Liver (tissue), 9 donors: Measurements from ENCODE around the gene CAMK1D. TPM values are rescaled to one million over a fixed set of nuclear protein-coding genes. Genes with fewer than 3 reads are reported as not detected.

Experiments used
- DNase-seq: peaks from one replicate; pipeline ENCODE4 v3.0.0-alpha.2; 2017; ENCODE audit warnings: low spot score
- H3K27ac ChIP-seq, 2 donors: one replicate each; pipeline ENCODE4 v1.7.0; 2013; ENCODE audit warnings: inconsistent platforms in 2 of 2, low read length in 2 of 2, control low read depth in 1 of 2, low read depth in 1 of 2, mild to moderate bottlenecking in 1 of 2
- H3K27me3 ChIP-seq, 4 donors: one replicate each; pipeline versions ENCODE4 v1.6.1 to v1.7.0; 2013; ENCODE audit warnings: low read length in 3 of 4, inconsistent platforms in 1 of 4, mild to moderate bottlenecking in 1 of 4, moderate library complexity in 1 of 4; ENCODE audit not compliant: control insufficient read depth in 4 of 4, insufficient read depth in 4 of 4
- H3K36me3 ChIP-seq, 4 donors: one replicate each; pipeline versions ENCODE4 v1.6.1 to v1.7.0; 2013; ENCODE audit warnings: low read length in 3 of 4, mild to moderate bottlenecking in 3 of 4, low read depth in 1 of 4, moderate library complexity in 1 of 4; ENCODE audit not compliant: control insufficient read depth in 4 of 4, insufficient read depth in 3 of 4
- H3K4me1 ChIP-seq, 4 donors: one replicate each; pipeline versions ENCODE4 v1.6.1 to v1.7.0; 2013; ENCODE audit warnings: low read length in 3 of 4, mild to moderate bottlenecking in 3 of 4, moderate library complexity in 1 of 4; ENCODE audit not compliant: control insufficient read depth in 4 of 4, insufficient read depth in 4 of 4
- H3K4me3 ChIP-seq, 3 donors: one replicate each; pipeline versions ENCODE4 v1.6.1 to v1.7.0; 2013; ENCODE audit warnings: low read length in 3 of 3, control low read depth in 1 of 3, low read depth in 1 of 3, mild to moderate bottlenecking in 1 of 3
- H3K9ac ChIP-seq, 2 donors: one replicate each; pipeline ENCODE4 v1.7.0; 2013; ENCODE audit warnings: low read length in 2 of 2, mild to moderate bottlenecking in 2 of 2, moderate library complexity in 2 of 2, control low read depth in 1 of 2, low read depth in 1 of 2
- H3K9me3 ChIP-seq, 4 donors: one replicate each; pipeline versions ENCODE4 v1.6.1 to v1.7.0; 2013; ENCODE audit warnings: low read length in 3 of 4; ENCODE audit not compliant: control insufficient read depth in 4 of 4
- ATF3 ChIP-seq: IDR thresholded peaks from 2 replicates; pipeline ENCODE4 v1.6.1; 2016; ENCODE audit warnings: antibody characterized with exemption
- CTCF ChIP-seq: fragments of 150-350 bp; IDR thresholded peaks from 2 replicates; pipeline ENCODE4 v1.5.1; 2017; ENCODE audit warnings: improper control_type of control experiment, low read depth, low read length; ENCODE audit not compliant: missing input control
- EGR1 ChIP-seq, 2 donors: IDR thresholded peaks; 2 replicates each; pipeline ENCODE4 v1.6.1; 2016 to 2018; ENCODE audit warnings: antibody characterized with exemption in 2 of 2, low read depth in 2 of 2
- FOXA2 ChIP-seq: IDR thresholded peaks from 2 replicates; pipeline ENCODE4 v1.6.1; 2016; ENCODE audit warnings: antibody characterized with exemption
- GABPA ChIP-seq, 2 donors: IDR thresholded peaks in 1 of 2; conservative IDR thresholded peaks in 1 of 2; 2 replicates each; pipeline ENCODE4 v1.6.1; 2016; ENCODE audit warnings: antibody characterized with exemption in 2 of 2, mild to moderate bottlenecking in 1 of 2, moderate library complexity in 1 of 2
- HNF4A ChIP-seq, 2 donors: conservative IDR thresholded peaks; 2 replicates each; pipeline ENCODE4 v1.6.1; 2016; ENCODE audit warnings: antibody characterized with exemption in 2 of 2, mild to moderate bottlenecking in 2 of 2
- HNF4G ChIP-seq: IDR thresholded peaks from 2 replicates; pipeline ENCODE4 v1.6.1; 2016; ENCODE audit warnings: antibody characterized with exemption
- JUND ChIP-seq, 2 donors: IDR thresholded peaks; 2 replicates each; pipeline ENCODE4 v1.6.1; 2016; ENCODE audit warnings: antibody characterized with exemption in 2 of 2
- NR2F2 ChIP-seq: IDR thresholded peaks from 2 replicates; pipeline ENCODE4 v1.6.1; 2016; ENCODE audit warnings: antibody characterized with exemption
- RXRA ChIP-seq, 2 donors: IDR thresholded peaks; 2 replicates each; pipeline ENCODE4 v1.6.1; 2017 to 2018; ENCODE audit warnings: antibody characterized with exemption in 2 of 2, mild to moderate bottlenecking in 1 of 2
- SP1 ChIP-seq: IDR thresholded peaks from 2 replicates; pipeline ENCODE4 v1.6.1; 2018; ENCODE audit warnings: antibody characterized with exemption, mild to moderate bottlenecking
- TAF1 ChIP-seq: conservative IDR thresholded peaks from 2 replicates; pipeline ENCODE4 v1.6.1; 2016; ENCODE audit warnings: antibody characterized with exemption, mild to moderate bottlenecking
- YY1 ChIP-seq: IDR thresholded peaks from 2 replicates; pipeline ENCODE4 v1.6.1; 2016; ENCODE audit warnings: antibody characterized with exemption, mild to moderate bottlenecking
- ZBTB33 ChIP-seq: IDR thresholded peaks from 2 replicates; pipeline ENCODE4 v1.6.1; 2016; ENCODE audit warnings: antibody characterized with exemption
- WGBS: extraction: QIAGEN DNeasy Blood & Tissue Kit; methylation state at CpG from one replicate; pipeline ENCODE4 v1.1.7; 2013; 5-methylcytosine and 5-hydroxymethylcytosine counted together
- polyA plus RNA-seq, 2 donors: library from polyadenylated mRNA; stranded (reverse) in 1 of 2; unstranded in 1 of 2; fragments of 200-250 nt in 1 of 2; fragments of >200 nt in 1 of 2; fragmentation: Nextera tagmentation in 1 of 2; extraction: Ambion mirVana in 1 of 2; gene quantifications; one replicate each; pipeline versions ENCODE4 v1.2.1 to v1.2.3, GENCODE V29; 2013 to 2015
- total RNA-seq, 2 donors: library from RNA; depleted of rRNA; stranded (reverse); fragments of >200 nt; gene quantifications; one replicate each; pipeline ENCODE4 v1.2.3, GENCODE V29; 2014
- TF ChIP-seq, protein P1 (sequence below): IDR thresholded peaks from 2 replicates; pipeline ENCODE4 v1.6.1; 2016; ENCODE audit warnings: antibody characterized with exemption, mild to moderate bottlenecking
- TF ChIP-seq, protein P2 (sequence below): IDR thresholded peaks from 2 replicates; pipeline ENCODE4 v1.6.1; 2016; ENCODE audit warnings: antibody characterized with exemption
- donor health status: healthy.
- donor health status: healthy.
- donor health status: healthy.
- donor health status: healthy.
- donor health status: healthy.

Gene CAMK1D
- total and polyA plus RNA-seq, 4 donors = 2.7 to 10.1 (median 4.2) TPM

DNA sequence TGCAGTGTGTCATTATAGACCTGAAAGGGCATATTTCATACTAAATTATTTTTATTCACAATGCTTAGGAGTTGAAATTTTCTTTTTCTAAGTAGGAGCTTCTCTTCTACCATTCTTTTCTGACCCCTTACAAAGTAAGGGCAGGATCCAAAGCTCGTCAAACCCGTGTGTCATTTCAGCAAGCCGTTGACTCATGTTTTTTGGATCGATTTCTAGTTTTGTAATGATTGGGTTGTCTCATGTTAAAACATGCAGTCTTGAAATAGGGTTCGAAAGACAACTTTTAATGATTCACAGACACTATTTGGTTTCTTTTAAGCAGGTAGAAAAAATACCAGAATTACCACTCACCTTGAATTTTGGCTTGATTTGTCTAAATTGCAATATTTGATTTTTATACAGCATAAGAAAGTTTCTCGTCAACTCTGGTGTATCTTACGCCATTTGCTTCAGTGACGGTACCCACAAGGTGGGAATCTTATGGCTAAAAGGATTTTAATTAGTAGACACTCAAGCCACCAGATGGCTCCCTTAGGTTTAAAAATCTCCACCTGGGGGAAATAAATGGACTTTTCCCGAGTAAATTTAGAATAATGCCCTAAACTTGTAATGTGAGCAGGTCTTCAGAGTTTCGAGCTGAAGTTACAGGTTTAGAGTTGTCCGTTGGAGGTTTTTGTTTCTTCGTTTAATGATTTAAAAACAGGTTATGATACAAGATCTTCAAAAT lies 368.8 kb downstream of the CAMK1D start (continued):
- TF ChIP-seq, protein P1, sequence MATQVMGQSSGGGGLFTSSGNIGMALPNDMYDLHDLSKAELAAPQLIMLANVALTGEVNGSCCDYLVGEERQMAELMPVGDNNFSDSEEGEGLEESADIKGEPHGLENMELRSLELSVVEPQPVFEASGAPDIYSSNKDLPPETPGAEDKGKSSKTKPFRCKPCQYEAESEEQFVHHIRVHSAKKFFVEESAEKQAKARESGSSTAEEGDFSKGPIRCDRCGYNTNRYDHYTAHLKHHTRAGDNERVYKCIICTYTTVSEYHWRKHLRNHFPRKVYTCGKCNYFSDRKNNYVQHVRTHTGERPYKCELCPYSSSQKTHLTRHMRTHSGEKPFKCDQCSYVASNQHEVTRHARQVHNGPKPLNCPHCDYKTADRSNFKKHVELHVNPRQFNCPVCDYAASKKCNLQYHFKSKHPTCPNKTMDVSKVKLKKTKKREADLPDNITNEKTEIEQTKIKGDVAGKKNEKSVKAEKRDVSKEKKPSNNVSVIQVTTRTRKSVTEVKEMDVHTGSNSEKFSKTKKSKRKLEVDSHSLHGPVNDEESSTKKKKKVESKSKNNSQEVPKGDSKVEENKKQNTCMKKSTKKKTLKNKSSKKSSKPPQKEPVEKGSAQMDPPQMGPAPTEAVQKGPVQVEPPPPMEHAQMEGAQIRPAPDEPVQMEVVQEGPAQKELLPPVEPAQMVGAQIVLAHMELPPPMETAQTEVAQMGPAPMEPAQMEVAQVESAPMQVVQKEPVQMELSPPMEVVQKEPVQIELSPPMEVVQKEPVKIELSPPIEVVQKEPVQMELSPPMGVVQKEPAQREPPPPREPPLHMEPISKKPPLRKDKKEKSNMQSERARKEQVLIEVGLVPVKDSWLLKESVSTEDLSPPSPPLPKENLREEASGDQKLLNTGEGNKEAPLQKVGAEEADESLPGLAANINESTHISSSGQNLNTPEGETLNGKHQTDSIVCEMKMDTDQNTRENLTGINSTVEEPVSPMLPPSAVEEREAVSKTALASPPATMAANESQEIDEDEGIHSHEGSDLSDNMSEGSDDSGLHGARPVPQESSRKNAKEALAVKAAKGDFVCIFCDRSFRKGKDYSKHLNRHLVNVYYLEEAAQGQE = no peak

- TF ChIP-seq HNF4A (conservative IDR thresholded peaks at IDR 0.05) (peak; percentile 22 to 37), RXRA (IDR thresholded peaks at IDR 0.05) (peak in 1 of 2 donors; percentile 19), JUND (IDR thresholded peaks at IDR 0.05) (peak in 1 of 2 donors; percentile 54), TAF1 (no peak)
Measured at GRCh38 chr10:12719365-12719764, 370.0 kb downstream of the CAMK1D start.

DNA sequence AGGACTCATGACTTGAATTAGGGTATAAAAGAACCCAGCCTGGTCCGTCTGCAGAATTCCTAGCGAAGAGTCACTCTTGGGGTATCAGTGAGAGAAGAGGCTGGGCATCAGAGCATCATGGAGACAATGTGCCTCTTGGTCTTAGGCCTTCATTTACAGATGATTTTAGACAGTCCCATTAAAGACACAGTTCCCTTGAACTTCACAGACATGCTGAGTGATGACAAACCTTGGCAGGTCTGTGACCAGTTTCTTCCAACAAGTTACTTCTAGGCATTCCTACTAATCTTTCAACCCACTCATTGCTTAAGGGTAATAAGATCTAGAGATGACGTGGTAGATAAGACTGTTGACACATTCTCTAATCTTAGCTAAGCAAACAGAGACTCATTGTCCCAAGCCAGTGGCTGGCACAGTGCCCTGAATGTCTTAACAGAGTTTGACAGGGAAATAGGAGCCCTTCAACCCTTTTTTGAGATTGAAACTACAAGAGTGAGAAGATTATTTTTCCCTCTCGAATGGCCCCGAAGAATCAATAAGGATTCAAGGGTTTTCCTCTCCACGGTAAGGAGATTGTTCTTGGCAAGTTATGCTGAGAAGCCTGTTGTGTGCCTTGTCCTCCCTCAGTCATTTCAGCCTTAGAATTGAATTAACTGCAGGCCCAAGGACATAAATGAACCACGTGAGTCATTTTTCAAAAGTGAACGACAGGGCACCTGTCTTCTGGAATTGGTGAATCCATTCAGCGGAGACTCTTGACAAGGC lies 371.1 kb downstream of the CAMK1D start:
- no peak overlapping the region for H3K4me3 ChIP-seq
- H3K4me1 ChIP-seq = peaks cover 3 to 21% (median 16%) of the 10 kb centered on the region in 4 donors
- no peaks in the 10 kb centered on the region for H3K27me3 ChIP-seq
- no peak for DNase-seq
- H3K27ac ChIP-seq = peak overlapping the region; percentile 56 to 74
- peak overlapping the region in 1 of 2 donors; percentile 53 for H3K9ac ChIP-seq
- WGBS = 48% methylated on average over 9 of the region's 9 CpGs
- H3K36me3 ChIP-seq = no peaks in the 10 kb centered on the region
- no peaks in the 10 kb centered on the region for H3K9me3 ChIP-seq
- TF ChIP-seq, protein P2, sequence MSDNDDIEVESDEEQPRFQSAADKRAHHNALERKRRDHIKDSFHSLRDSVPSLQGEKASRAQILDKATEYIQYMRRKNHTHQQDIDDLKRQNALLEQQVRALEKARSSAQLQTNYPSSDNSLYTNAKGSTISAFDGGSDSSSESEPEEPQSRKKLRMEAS = peak; percentile 41
- TF ChIP-seq RXRA (IDR thresholded peaks at IDR 0.05) (peak in 1 of 2 donors; percentile 72), HNF4G (no peak), ATF3 (peak; percentile 36), NR2F2 (no peak), GABPA (IDR thresholded peaks at IDR 0.05 in 1 of 2, conservative IDR thresholded peaks at IDR 0.05 in 1 of 2) (no peak), CTCF (no peak), ZBTB33 (peak; percentile 36), FOXA2 (peak; percentile 93), SP1 (peak; percentile 46), YY1 (peak; percentile 59), EGR1 (IDR thresholded peaks at IDR 0.05; ENCODE audit: low read depth in 2 of 2) (peak in 1 of 2 donors; percentile 59), TAF1 (no peak)
- TF ChIP-seq, protein P1 = no peak

More at GRCh38 chr10:12719365-12719764, 370.0 kb downstream of the CAMK1D start:
- Histone ChIP-seq H3K4me1 (peaks cover 3 to 21% (median 16%) of the 10 kb centered on the region in 4 donors), H3K9ac (no peak overlapping the region), H3K27me3 (no peaks in the 10 kb centered on the region), H3K27ac (peak overlapping the region in 1 of 2 donors; percentile 17), H3K4me3 (no peak overlapping the region), H3K36me3 (no peaks in the 10 kb centered on the region), H3K9me3 (no peaks in the 10 kb centered on the region)
- no peak for DNase-seq
- WGBS = 79% methylated on average over 2 of the region's 2 CpGs
